HG03439 (cell line): ENCODE results near the gene GIMAP8.
"Not testable (repeated sequence)": the region's sequence is repeated elsewhere in the genome, so short reads cannot be mapped to it uniquely, and the experiment has no call there.

ENCODE experiments used
- ATAC-seq: cut with Tn5 transposase; IDR thresholded peaks from one replicate; pipeline ENCODE4 v1.9.1; 2021; ENCODE audit warnings: mild to moderate bottlenecking, moderate library complexity; ENCODE audit not compliant: unreplicated experiment

The GIMAP8 gene

DNA sequence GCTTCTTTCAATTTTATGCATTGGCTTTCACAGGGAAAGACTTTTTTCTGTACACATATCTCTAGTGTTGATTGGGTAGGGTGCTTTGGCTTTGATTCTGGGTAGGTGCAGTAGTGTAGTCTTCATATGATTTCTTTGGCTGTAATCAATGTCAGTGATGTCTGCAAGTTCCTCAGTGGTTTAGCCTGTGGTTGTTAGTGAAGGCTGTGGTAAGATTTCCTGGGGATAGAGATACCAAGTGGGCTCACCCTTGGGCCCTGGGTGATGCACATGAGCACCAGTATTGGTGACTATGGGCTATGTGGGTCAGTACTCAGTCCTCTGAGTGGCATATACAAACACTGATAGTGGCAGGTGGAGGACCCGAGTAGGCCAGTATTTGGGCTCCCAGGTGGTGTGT lies 13.0 kb downstream of the GIMAP8 start:
- no peak for ATAC-seq

DNA sequence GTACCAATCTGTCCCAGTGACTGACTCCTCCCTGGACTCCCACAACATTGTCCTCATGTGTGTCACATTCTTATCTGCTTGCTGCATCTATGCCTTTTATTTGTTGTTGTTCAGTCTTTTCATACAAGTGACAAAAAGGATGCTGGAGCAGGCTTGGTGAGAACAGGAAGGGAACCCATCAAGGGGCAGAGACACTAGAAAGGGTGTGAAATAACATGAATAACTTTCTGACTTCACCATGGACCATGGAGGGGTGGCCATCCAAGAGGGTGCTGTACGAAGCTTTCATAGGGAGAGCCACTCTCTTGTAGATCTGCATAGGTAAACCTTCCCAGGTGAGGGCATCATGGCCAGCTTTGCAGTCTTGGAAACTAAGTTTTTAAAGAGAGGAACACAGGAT lies 14.5 kb downstream of the GIMAP8 start:
- ATAC-seq: no peak

DNA sequence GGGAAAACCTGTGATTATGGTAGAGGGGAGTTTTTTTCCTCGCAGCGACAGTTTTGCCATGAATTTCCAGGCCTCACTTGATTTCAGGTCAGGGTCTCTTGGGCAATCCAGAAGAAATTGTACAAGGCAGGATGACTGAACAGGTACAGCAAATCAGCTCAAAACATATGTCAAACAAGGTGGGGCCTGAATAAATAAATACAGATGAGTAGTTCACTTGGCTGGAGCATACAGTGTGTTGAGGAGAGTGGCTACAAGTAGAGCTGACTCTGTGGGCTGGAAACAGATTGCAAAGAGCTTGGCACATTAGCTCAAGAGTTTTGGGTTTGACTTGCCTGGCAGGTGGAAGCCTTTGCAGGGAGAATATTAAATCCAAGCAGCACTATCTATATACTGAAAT lies 15.0 kb downstream of the GIMAP8 start:
- ATAC-seq: no peak

DNA sequence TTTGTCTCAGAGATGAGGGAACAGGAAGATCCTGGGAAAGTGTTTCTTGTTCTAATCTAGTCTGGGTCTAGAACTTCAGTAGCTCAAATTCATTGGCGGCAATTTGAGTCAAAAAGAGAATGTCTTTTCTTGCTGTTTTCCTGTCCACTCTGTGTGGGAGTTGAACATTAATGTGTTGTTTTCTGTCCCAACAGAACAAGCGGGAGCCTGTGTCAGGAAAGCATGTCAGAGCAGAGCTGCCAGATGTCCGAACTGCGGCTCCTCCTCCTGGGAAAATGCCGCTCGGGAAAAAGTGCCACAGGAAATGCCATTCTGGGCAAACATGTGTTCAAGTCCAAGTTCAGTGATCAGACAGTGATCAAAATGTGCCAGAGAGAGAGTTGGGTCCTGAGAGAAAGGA lies 16.0 kb downstream of the GIMAP8 start:
- no peak for ATAC-seq

DNA sequence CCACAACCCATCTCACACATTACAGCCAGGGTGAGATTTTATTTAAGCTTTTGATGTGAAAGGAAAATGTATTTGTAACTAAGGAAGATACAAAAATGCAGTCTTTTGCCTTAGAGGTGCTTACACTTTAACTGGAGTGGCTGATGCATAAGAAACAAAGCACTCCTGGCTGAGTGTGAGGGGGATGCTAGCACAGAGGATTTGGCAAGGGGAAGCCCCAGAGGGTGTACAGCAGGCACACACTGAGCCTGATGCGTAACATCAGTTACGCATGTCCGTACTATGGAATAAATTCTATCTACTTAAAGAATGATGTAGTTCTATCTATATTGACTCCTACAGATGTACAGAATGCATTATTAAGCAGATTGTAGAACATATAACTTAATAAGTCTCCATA lies 17.8 kb downstream of the GIMAP8 start:
- ATAC-seq: no peak

DNA sequence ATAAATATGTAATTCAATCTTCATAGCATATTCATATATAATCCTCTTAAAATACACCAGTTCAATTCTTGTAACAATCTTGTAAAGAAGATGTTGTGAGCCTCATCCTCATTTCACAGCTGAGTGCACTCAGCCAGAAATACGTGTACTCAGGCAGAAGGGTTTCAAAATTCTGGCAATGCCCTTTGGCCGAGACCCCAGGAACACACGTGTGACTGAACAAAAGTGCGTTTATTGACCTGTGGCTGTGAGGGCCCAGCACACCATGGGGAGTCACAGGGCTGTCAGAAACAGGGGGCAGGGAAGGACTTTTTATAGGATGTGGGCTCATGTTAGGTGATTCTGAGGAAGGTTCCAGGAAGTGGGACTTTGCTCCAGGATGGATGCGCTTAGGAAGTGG lies 21.5 kb downstream of the GIMAP8 start:
- ATAC-seq: no peak

DNA sequence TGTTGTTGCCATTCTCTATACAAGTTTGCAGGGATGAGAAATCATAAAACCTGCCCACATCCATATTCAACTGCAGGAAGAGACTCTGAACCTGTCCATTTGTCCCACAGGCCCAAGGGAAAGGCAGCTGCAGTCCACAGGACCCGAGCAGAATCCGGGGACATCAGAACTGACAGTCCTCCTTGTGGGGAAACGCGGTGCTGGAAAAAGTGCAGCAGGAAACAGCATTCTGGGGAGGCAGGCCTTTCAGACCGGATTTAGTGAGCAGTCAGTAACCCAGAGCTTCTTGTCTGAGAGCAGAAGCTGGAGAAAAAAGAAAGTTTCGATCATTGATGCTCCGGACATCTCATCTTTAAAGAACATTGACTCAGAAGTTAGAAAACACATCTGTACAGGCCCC lies 23.5 kb downstream of the GIMAP8 start:
- no peak for ATAC-seq

DNA sequence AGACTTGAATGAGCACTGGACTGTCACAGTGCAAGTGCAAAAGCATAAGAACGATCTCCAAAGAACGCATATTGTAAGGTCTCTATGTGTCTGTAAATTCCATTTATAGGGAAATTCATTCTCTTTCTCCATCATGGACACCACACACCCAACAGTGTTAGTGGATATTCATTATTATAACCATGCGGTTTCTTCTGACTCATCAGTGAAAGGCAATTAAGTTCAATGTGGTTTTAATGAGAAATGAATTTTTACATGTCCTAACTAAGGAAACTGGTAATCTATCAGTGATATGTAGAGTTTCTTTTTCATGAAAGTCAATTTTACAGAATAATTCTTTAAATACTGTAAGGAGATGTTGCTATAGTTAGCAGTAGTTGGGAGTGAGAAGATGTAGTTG lies 25.9 kb downstream of the GIMAP8 start:
- ATAC-seq: no peak

DNA sequence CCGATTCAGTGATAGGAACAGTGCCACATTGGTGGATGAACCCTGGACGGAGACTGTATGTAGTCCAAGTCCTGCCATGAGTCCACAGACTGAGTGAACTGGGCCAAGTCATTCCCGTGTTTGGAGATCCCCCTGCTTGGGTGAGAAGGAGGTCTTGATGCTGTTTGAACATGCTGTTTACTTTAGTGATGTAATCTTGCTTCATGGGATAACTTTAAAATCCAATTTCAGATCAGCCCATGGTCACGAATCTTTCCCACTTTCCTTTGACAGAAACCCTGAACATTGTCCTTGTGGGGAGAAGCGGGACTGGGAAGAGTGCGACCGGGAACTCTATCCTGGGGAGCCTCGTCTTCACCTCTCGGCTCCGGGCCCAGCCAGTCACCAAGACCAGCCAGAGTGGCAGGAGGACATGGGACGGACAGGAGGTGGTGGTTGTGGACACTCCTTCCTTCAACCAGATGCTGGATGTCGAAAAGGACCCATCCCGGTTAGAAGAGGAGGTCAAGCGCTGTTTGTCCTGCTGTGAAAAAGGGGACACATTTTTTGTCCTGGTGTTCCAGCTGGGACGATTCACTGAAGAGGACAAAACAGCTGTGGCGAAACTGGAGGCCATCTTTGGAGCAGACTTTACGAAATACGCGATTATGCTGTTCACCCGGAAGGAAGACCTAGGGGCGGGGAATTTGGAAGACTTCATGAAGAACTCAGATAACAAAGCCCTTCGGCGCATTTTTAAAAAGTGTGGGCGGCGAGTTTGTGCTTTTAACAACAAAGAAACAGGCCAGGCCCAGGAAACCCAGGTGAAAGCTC lies 26.6 kb downstream of the GIMAP8 start:
- no peak for ATAC-seq

DNA sequence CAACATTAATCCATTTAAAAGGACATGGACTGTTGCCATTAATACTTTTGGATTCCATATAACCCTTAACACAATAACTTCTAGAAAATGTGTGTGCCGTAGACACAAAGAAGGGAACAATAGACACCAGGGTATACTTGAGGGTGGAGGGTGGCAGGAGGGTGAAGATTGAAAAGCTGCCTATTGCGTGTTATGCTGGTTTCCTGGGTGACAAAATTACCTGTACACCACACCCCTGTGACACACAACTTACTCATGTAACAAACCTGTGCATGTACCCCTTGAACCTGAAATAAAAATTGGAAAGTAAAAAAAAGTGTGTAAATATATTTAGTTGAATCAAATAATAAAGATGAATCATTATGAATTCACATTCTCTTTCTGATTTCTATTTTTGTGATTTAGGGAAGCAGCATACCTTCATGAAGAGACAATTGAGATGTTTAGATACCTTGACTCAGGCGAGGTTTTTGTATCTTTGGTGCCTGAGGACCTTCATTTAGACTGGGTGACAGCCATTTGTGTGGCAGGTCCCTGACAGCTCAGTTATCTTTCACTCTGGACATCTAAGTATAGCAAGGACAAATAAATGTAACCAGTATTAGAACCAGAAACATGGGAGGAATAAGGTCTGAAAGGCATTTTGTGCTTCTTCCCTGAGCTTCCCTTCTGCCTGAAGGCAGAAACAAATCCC lies 28.7 kb downstream of the GIMAP8 start:
- no peak for ATAC-seq

DNA sequence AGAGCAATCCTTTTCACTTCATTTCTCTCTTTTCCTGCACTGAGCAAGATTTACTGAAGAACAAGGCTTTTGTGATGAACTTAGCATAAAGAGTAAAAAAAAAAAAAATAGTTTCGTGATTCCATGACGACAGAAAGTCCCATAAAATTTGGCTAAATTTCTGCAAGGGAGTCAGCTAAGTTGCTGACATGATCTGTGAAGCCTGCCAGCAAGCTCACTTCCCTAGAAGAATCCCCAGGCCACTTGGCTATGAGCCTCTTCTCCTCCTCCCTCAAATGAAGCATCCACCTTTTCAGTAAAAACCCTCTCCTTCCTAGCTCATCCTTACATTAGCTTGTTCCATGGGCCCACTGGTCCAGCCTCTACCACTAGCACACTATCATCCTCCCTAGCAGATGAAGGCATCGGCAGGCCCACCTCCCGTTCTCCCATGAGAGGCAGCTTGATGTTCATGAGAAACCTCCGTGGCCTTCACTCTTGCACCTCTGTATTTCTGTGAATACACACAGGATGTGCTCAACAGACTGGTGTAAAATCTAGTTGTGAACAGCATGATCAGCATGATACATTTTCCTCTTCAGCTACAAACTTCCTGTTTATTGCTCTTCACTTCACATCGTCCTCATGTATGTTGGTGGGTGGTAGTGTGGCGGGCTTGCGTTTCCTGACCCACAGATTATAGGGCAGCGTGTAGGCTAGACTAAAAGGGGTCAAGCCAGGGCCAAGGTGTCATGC lies 30.9 kb downstream of the GIMAP8 start:
- no peak for ATAC-seq

DNA sequence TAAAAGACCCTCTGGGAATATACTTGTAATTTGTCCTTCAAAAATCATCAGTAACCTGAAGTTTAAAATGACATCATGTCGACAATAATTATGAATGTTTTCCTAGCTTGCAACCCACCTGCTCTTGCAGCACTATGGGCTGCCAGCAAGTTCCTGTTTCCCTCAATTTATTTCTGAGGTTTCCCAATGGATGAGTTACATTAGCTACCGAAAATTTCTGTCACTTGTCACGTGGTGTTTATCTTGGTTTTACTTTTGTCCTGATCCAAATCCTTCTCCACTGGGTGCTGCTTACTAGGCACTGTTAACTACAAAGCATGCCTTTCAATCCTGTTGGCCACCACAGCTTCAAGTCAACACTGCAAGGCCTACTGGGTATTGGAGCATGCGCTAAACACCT lies 31.5 kb downstream of the GIMAP8 start:
- ATAC-seq: no peak

DNA sequence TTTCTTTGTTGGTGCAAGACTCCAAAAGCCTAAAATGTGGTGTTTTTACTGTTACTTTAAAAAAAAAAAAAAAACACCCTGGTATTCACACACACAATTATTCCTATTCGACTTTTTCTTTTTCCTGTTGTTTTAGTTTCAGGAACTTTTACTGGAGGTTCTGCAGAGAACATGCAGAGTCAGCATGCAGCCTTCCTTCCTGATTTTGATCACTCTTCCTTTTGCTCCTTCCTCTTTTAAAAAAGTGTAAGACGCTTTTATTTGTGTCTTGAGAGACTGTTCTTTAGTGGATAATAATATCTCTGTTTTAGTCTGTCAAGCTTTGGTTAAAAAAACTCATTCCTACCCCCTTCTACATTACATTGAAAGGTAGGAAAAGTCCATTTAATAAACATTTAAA lies 33.1 kb downstream of the GIMAP8 start:
- not testable (repeated sequence) for ATAC-seq

DNA sequence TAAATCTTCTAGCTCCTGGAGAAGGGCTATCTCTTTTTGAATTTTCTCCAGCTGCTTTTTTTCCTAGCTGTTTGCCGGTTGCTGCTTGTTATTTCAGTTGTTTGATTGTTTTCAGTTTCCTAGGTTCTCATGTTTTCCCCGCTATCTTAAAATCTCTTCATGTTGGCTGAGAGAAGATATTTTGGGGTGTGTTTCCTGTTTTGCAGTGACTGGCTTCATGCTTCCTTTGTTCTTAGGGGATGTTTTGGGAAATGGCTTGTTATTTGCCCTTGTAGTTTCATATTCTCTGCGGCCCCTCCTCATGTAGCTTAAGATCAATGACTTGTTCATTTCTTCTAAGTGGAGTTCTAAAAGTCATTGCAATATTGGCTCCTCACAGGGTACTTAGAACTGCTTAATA lies 33.6 kb downstream of the GIMAP8 start:
- not testable (repeated sequence) for ATAC-seq

DNA sequence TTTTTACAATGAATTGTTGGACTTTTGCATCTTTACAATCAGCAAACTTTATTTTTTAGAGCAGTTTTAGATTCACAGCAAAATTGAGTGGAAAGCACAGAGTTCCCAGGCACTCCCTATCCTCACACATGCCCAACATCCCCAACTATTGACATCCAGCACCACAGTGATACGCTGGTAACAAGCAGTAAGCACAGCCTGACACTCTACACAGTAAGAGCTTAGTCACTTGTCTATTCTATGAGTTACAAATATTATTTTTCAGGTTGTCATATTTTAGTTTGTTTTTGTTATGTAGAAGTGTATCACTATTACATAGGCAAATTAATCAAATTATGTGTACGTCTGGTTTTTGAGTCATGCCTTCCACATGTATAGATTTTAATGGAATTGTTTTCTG lies 37.2 kb downstream of the GIMAP8 start:
- no peak for ATAC-seq

DNA sequence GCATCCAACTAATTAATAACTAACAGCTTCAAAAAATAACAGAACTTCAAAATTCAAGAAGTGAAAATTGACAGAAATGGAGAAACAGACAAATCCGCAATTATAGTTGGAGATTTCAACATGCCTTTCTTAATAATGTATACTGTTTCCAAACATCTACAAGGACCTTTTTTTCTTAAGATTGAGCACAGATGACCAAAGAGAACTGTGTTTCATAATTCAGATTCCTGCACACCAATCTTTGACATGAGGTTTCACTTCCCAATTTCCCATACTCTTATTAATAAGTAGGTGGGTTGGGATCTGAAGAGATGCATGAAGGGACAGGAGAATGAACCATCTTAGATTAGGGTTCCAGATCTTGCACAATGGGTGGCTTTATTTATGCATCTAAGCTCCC lies 39.4 kb downstream of the GIMAP8 start:
- ATAC-seq: no peak

DNA sequence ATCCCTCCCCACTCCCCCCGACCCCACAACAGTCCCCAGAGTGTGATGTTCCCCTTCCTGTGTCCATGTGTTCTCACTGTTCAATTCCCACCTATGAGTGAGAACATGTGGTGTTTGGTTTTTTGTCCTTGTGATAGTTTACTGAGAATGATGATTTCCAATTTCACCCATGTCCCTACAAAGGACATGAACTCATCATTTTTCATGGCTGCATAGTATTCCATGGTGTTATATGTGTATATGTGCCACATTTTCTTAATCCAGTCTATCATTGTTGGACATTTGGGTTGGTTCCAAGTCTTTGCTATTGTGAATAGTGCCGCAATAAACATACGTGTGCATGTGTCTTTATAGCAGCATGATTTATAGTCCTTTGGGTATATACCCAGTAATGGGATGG lies 43.0 kb downstream of the GIMAP8 start:
- ATAC-seq: not testable (repeated sequence)

DNA sequence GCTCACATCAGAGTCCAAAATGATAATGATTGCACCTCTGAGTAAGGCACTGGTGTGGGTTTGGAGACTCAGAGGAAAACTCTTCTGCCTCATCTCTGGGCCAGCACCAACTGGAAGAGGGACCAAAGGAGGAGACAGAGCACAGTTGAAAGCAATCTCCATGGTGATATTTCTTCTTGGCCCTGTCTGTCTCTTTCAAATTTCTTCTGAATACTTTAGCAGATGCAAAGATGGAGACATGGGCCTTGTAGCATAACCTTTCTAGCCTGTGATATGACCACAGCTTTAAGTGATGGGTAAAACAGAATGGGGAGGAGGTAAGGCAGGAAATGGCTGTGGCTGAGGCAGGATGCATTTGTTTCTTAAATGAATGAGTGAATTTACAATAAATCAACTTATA lies 52.1 kb downstream of the GIMAP8 start:
- no peak for ATAC-seq

DNA sequence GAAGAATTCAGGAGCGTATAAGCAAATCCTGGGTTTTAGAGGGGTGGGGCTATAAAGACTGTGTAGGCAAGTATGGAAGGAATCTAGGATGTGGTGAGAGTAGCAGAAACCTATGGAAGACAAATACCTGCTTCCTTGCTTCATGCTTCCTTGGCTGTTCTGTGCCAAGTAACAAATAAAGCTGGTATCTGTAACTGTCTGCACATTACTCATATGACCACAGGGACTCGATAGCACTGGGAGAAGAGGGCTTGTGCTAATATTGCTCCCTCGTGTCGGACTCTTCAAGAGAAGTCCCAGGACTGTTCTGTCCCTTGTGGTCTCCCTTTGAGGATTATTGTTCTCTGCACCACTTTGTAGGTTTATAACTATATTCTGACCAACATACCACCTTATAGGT lies 52.7 kb downstream of the GIMAP8 start:
- ATAC-seq: no peak

DNA sequence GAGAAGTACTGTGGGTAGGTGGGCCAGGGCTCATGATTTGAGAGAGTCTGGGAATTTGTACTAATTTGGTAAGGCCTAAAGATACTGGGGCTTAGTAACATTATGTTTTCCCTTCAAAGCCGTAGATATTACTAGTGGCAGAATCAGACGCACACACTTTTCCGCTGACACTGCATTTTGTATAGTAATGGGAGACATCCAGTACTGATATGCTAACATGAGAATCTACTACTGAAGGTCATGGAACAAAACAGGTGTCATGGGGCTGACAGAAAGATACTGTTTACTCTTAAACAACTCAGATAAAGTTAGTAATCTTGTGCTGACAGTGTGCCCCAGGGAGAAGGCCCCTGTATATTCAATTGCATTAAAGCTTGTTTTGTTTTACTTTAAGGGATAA lies 53.2 kb downstream of the GIMAP8 start:
- no peak for ATAC-seq

DNA sequence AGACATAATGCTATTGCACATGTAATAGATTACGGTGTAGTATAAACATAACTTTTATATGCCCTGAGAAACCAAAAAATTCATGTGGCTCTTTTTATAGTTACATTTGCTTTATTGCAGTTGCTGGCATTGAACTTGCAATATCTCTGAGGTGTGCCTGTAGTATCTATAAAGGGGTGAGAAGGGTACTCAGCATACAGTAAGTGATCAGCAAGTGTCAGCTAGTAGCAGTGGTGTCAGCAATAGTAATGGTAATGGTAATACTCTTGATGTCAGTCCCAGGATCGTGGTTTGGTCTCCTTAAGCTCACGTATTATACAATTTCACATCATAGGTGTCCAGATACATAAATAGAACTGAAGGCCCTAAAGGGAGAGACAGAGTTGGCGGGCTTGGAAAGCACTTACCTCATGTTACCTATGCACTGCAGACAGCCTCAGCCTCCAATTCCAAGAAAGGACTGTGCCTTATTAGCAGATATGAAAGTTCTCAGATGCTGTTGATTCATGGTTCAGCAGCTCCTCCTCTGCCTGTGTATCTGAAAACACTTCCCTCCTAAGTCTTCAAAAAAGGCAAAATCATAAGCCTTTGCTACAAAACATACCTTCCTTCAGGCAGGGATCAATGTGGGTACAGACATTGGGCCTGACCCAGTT lies 57.6 kb downstream of the GIMAP8 start:
- ATAC-seq: no peak
